Measurements from ENCODE around the gene COL23A1. TPM values are rescaled to one million over a fixed set of nuclear protein-coding genes. Genes with fewer than 3 reads are reported as not detected.

Gene COL23A1
- total and polyA plus RNA-seq, 2 donors (not counting 1 experiment from before 2014, with no cell fraction given), result not detected

DNA sequence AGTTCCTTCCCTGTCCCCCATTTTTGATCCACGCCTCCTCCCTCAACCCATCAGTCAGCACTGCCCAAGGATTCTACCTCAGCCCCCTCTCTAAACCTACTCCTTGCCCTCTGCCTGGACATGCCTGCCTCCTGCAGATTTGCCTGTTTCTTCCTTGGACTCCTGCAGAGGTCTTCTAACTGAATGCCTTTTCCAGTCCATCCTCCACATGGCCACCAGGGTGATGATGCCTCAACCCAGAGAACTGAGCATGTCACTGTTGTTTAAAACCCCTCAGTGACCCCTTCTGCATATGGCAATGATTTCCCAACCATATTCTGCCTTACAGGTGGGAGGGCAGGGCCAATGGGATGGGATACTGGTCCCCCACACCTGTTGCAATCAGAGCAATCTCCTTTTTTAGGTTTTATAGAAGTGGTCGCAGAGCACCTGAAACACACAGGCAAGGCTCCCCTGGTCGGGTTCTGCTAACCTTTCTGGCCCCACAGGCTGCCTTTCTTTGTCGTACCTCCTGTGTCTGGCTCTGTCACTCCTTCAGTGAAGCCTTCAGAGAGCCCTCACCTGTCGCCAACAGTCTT, 366.9 kb downstream of the COL23A1 start:
- TF ChIP-seq EZH2 (IDR thresholded peaks at IDR 0.05; ENCODE audit: low read length, missing control alignments), result no peak
- TF ChIP-seq, protein P1, sequence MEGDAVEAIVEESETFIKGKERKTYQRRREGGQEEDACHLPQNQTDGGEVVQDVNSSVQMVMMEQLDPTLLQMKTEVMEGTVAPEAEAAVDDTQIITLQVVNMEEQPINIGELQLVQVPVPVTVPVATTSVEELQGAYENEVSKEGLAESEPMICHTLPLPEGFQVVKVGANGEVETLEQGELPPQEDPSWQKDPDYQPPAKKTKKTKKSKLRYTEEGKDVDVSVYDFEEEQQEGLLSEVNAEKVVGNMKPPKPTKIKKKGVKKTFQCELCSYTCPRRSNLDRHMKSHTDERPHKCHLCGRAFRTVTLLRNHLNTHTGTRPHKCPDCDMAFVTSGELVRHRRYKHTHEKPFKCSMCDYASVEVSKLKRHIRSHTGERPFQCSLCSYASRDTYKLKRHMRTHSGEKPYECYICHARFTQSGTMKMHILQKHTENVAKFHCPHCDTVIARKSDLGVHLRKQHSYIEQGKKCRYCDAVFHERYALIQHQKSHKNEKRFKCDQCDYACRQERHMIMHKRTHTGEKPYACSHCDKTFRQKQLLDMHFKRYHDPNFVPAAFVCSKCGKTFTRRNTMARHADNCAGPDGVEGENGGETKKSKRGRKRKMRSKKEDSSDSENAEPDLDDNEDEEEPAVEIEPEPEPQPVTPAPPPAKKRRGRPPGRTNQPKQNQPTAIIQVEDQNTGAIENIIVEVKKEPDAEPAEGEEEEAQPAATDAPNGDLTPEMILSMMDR (conservative IDR thresholded peaks at IDR 0.05 in 1 of 2, IDR thresholded peaks at IDR 0.05 in 1 of 2; ENCODE audit: low read depth in 1 of 2, low read length in 2 of 2), result no peak
- Histone ChIP-seq H3K9ac (ENCODE audit: insufficient read depth, low read length) (no peak overlapping the region), H3K79me2 (ENCODE audit: control insufficient read depth, insufficient read depth, low read length) (no peaks in the 10 kb centered on the region), H3K27me3 (ENCODE audit: control insufficient read depth, insufficient read depth, low read length) (no peaks in the 10 kb centered on the region), H2AFZ (ENCODE audit: low read length) (no peak overlapping the region), H3K9me3 (ENCODE audit: control insufficient read depth, insufficient read depth, low read depth, low read length) (no peaks in the 10 kb centered on the region), H3K36me3 (ENCODE audit: control insufficient read depth, insufficient read depth, low read length) (peaks cover 10% of the 10 kb centered on the region), H4K20me1 (ENCODE audit: control insufficient read depth, extremely low read depth, insufficient read depth, low read length) (no peaks in the 10 kb centered on the region), H3K27ac (ENCODE audit: insufficient read depth, low read length) (no peak overlapping the region), H3K4me2 (ENCODE audit: extremely low read depth, insufficient read depth, low read length) (no peak overlapping the region), H3K4me1 (ENCODE audit: control insufficient read depth, extremely low read depth, insufficient read depth, low read length) (no peaks in the 10 kb centered on the region), H3K4me3 (replicated peaks in 1 of 4; ENCODE audit: control extremely low read depth in 1 of 4, insufficient read depth in 1 of 4, low read depth in 3 of 4, low read length in 4 of 4) (no peak overlapping the region)
- DNase-seq (ENCODE audit: low read depth in 2 of 2), result no peak

DNA sequence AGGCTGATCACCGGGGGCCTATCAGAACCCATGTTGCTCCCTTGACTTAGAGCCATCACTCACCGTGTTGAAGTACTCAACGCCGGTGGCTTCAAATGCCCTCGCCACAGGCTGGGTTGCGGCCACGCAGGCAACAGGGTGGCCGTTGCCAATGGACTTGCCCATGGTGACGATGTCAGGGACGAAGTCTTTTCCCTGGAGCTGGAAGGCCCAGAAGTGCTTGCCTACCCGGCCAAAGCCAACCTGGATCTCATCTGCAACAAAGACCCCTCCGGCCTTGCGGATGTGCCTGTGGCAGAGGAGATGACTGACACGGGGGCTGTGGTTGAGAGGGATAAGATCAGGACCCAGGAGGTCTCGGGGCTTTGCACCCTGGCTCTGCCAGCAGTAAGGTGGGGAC, 367.9 kb downstream of the COL23A1 start:
- Histone ChIP-seq H3K27ac (ENCODE audit: insufficient read depth, low read length) (no peak overlapping the region), H4K20me1 (ENCODE audit: control insufficient read depth, extremely low read depth, insufficient read depth, low read length) (no peaks in the 10 kb centered on the region), H3K4me2 (ENCODE audit: extremely low read depth, insufficient read depth, low read length) (no peak overlapping the region), H3K36me3 (ENCODE audit: control insufficient read depth, insufficient read depth, low read length) (peaks cover 5% of the 10 kb centered on the region), H3K4me1 (ENCODE audit: control insufficient read depth, extremely low read depth, insufficient read depth, low read length) (no peaks in the 10 kb centered on the region), H3K9ac (ENCODE audit: insufficient read depth, low read length) (no peak overlapping the region), H3K4me3 (replicated peaks in 1 of 4; ENCODE audit: control extremely low read depth in 1 of 4, insufficient read depth in 1 of 4, low read depth in 3 of 4, low read length in 4 of 4) (no peak overlapping the region), H2AFZ (ENCODE audit: low read length) (no peak overlapping the region), H3K9me3 (ENCODE audit: control insufficient read depth, insufficient read depth, low read depth, low read length) (no peaks in the 10 kb centered on the region), H3K27me3 (ENCODE audit: control insufficient read depth, insufficient read depth, low read length) (no peaks in the 10 kb centered on the region), H3K79me2 (ENCODE audit: control insufficient read depth, insufficient read depth, low read length) (no peaks in the 10 kb centered on the region)
- no peak for TF ChIP-seq EZH2 (IDR thresholded peaks at IDR 0.05; ENCODE audit: low read length, missing control alignments)
- TF ChIP-seq, protein P1 (conservative IDR thresholded peaks at IDR 0.05 in 1 of 2, IDR thresholded peaks at IDR 0.05 in 1 of 2; ENCODE audit: low read depth in 1 of 2, low read length in 2 of 2), result no peak
- DNase-seq (ENCODE audit: low read depth in 2 of 2), result no peak

DNA sequence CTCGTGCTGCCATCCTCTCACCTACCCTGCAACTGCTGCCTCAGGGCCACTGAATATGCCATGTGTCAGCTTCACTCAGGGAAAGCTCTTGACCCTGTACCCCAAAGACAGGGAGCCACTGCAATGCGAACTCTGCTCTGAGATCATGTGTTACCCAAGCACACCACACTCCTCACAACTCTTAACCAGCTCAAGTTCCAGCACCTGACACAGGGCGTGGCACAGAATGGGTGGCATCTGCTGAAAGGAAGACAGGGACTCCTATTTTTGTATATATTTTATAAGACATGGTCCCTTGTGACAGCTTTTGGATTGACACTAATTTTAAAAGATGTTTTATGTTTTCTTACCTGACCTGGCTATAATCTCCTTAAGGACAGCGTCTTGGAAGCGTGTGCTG, 368.3 kb downstream of the COL23A1 start:
- Histone ChIP-seq H3K79me2 (ENCODE audit: control insufficient read depth, insufficient read depth, low read length) (no peaks in the 10 kb centered on the region), H3K4me2 (ENCODE audit: extremely low read depth, insufficient read depth, low read length) (no peak overlapping the region), H3K4me3 (replicated peaks in 1 of 4; ENCODE audit: control extremely low read depth in 1 of 4, insufficient read depth in 1 of 4, low read depth in 3 of 4, low read length in 4 of 4) (no peak overlapping the region), H3K36me3 (ENCODE audit: control insufficient read depth, insufficient read depth, low read length) (peaks cover 5% of the 10 kb centered on the region), H3K27me3 (ENCODE audit: control insufficient read depth, insufficient read depth, low read length) (no peaks in the 10 kb centered on the region), H3K9me3 (ENCODE audit: control insufficient read depth, insufficient read depth, low read depth, low read length) (no peaks in the 10 kb centered on the region), H2AFZ (ENCODE audit: low read length) (no peak overlapping the region), H3K4me1 (ENCODE audit: control insufficient read depth, extremely low read depth, insufficient read depth, low read length) (no peaks in the 10 kb centered on the region), H4K20me1 (ENCODE audit: control insufficient read depth, extremely low read depth, insufficient read depth, low read length) (no peaks in the 10 kb centered on the region), H3K27ac (ENCODE audit: insufficient read depth, low read length) (no peak overlapping the region), H3K9ac (ENCODE audit: insufficient read depth, low read length) (no peak overlapping the region)
- TF ChIP-seq EZH2 (IDR thresholded peaks at IDR 0.05; ENCODE audit: low read length, missing control alignments), result no peak
- TF ChIP-seq, protein P1 (conservative IDR thresholded peaks at IDR 0.05 in 1 of 2, IDR thresholded peaks at IDR 0.05 in 1 of 2; ENCODE audit: low read depth in 1 of 2, low read length in 2 of 2), result no peak
- DNase-seq (ENCODE audit: low read depth in 2 of 2), result no peak

Data from fibroblast of lung (primary cell).